Activated CD4-positive, alpha-beta T cell treated with anti-CD3 and anti-CD28 coated beads, Interleukin-2, amount 50 U/mL, for 4 hours (primary cell): ENCODE data around the gene JPT2.
"Not testable (repeated sequence)": the region's sequence is repeated elsewhere in the genome, so short reads cannot be mapped to it uniquely, and the experiment has no call there.

Experiments
- DNase-seq, 2 experiments: peaks; one replicate each; pipeline ENCODE4 v3.0.0-alpha.2; 2020

The JPT2 gene

DNA sequence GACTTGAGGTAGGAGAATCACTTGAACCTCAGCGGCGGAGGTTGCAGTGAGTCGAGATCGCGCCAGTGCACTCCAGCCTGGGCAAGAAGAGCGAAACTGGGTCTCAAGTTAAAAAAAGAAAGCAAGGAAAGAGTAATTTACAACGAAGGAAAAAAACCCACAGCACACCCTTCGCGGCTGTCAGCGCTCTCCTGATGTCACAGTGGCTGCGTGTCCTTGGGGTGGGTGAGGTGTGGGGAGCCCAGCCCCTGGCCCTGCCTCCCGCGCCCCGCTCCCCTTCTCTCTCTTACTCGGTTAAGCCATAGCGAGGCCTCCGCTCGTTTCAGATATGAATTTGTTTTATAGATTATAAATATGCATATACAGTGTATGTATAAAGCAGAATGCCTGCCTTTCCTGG, 740 bp upstream of the JPT2 start:
- no peak for DNase-seq

DNA sequence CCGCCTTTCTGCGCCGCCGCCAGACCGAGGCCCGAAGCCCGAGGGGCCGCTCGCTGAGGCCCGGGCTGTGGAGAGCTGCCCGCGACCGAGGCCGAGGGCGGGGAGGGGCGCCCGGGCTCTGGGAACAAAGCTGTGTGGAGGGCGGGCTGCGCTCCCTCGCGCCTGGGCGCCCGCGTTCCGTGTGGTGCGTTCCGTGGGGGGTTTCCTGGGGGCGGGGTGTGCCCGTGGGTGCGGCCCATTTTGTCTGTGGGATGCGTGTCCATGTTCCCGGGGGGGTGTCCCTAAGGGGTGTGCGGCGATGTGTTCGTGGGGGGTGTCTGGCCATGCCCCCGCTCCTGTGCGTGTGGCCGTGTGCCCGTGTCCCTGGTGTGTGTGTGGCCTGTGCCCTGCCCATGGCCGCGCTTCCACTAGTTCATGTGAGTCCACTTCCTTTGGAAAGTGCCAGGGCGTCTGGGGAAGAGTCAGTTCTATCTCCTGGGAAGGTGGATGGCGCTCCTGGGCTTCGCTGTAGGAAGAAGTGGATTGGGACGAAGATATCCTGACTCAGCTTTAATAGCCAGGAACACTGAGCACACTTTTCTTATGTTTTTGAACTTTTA, 520 bp downstream of the JPT2 start:
- DNase-seq: peak; percentile 49 to 50

DNA sequence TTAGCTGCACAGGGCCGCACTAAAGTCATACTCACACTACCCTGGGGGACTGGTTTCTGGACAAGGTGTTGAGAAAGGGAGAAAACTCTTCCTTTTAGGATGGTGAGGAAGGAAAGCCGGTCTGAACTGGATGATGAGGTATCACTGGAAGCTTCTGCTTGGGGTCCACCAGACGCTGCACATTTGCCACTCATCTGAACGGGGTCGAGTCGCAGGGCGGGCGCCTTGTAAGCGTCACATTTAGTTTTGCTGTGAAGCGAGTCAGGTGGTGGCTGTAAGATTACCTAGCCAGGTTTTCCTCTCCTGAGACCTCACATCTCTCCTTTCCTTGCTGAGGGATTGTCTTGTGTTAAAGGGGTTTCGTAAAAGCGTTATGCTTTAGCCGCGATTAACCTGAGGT, 2.3 kb downstream of the JPT2 start:
- DNase-seq: no peak

- DNase-seq: no peak
Measured at GRCh38 chr16:1681032-1681431, 3.0 kb downstream of the JPT2 start.

GRCh38 chr16:1687427-1688316, 9.6 kb downstream of the JPT2 start:
- DNase-seq: no peak

DNA sequence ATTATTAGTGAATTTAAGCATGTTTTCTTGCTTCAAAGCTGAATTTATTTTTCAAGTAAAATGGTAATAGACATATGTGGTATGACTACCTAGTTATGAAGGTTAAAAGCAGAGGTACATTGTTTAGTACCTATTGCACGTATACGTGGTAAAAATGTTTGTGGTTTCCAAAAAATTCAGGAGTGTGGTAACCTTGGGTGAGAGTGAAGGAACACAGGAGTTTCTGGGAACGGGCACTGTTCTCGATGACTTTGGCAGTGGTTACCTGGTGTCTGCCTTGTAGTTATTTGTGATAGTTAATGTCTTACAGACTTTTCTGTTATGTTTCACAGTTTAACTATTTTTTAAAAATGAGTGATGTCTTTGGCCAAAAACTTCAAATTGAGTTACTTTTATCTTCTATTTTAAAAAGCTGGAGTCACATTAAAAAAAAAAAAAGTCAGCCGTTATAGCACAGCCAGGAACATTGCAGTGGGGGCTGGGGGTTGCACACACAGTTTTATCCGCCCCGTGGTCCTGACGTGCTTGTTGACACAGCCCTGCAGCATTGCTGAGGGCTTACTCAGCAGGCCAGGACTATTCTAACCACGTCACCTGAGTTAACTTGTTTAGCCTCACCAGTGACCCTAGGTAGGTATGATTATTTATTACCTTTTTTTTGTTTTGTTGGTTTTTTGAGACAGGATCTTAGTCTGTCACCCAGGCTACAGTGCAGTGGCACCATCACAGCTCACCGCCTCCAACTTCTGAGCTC, 10.9 kb downstream of the JPT2 start:
- no peak for DNase-seq

GRCh38 chr16:1689853-1690252, 11.8 kb downstream of the JPT2 start:
- DNase-seq: no peak

- no peak for DNase-seq
Measured at GRCh38 chr16:1690810-1691209, 12.7 kb downstream of the JPT2 start.

DNA sequence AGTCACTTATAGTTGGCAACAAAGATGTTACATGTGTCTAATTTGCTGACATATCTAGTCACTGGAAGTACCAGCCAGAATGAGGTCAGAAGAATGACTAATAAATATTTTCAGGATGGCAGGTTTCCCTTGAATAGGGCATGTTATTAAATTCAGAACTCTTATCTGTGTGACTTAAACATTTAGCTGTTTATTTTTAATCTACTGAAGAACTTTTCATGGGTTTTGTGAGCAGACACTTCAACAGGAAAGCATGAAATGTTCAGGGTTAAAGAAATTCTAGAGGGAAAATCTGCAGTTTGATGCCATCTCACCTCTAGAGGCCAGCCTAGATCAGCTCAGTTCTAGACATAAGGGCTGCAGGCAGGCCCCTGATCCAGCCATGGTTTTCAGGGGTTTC, 13.2 kb downstream of the JPT2 start:
- no peak for DNase-seq

DNA sequence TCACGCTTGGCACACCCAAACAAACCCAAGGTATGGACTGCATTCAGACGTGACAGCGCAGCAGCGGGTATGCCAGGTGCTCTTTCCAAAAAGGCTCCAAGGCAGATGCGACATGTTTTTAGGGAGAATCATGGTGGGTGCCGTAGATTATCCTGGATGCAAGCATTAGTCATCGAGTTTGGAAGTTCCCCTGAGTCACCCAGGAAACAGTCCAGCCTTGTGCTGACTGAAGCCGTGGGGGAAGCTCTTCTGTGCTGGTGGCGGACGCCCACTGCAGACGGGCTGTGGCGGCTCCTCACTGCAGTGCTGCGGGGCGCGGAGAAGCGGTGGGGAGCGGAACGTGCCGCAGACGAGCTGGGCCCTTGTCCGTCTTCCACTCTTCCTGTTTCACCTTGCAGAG, 13.9 kb downstream of the JPT2 start:
- no peak for DNase-seq

DNA sequence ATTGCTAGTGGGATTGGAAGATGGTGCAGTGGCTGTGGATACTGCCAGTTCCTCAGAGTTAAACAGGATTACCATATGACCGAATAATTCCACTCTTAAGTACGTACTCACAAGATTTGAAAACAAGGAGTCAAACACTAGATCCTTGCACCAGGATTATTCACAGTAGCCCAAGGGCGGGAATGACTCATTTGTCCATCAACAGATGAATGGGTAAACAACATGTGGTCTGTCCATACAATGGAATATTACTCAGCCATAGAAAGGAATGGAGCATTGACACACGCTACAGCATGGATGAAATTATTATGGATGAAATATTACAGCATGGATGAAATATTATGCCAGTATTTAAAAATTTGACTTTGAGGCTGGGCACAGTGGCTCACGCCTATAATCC, 18.8 kb downstream of the JPT2 start:
- no peak for DNase-seq

DNA sequence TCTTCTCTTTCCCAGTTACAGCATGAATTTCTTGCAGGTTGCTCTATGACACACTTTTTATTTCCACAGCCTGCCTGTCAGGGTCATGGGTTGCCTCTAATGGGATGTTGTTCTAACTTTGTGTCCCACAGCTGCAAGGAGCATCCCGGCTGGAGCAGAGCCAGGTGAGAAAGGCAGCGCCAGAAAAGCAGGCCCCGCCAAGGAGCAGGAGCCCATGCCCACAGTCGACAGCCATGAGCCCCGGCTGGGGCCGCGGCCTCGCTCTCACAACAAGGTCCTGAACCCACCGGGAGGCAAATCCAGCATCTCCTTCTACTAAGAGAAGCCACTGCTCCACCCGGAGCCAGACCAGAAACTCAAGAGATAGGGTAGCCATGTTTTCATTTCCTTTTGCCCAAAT, 20.6 kb downstream of the JPT2 start:
- no peak for DNase-seq

- no peak for DNase-seq
Measured at GRCh38 chr16:1700246-1700645, 22.2 kb downstream of the JPT2 start.

- no peak for DNase-seq
Measured at GRCh38 chr16:1701216-1701878, 23.3 kb downstream of the JPT2 start.

DNA sequence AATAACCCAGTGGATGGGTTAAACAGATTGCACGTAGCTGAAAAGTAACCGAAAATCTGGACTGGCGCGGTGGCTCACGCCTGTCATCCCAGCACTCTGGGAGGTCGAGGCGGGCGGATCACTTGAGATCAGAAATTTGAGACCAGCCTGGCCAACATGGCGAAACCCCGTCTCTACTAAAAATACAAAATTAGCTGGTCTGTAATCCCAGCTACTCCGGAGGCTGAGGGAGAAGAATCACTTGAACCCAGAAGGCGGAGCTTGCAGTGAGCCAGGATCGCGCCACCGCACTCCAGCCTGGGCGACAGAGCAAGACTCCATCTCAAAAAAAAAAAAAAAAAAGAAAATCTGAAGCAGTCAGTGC, 27.2 kb downstream of the JPT2 start:
- not testable (repeated sequence) for DNase-seq

GRCh38 chr16:1705688-1706385, 27.8 kb downstream of the JPT2 start, which contains the start of gene MAPK8IP3:
Gene MAPK8IP3, plus strand, starts transcription at chr16:1706195. Its CDS starts 145 bp downstream, at chr16:1706340.
- peak; percentile 88 to 89 for DNase-seq

- peak; percentile 46 to 52 for DNase-seq
Measured at GRCh38 chr16:1706386-1707192, 28.5 kb downstream of the JPT2 start.

- no peak for DNase-seq
Measured at GRCh38 chr16:1707193-1707790, 29.2 kb downstream of the JPT2 start.

GRCh38 chr16:1708083-1708767, 30.1 kb downstream of the JPT2 start:
- no peak for DNase-seq

DNA sequence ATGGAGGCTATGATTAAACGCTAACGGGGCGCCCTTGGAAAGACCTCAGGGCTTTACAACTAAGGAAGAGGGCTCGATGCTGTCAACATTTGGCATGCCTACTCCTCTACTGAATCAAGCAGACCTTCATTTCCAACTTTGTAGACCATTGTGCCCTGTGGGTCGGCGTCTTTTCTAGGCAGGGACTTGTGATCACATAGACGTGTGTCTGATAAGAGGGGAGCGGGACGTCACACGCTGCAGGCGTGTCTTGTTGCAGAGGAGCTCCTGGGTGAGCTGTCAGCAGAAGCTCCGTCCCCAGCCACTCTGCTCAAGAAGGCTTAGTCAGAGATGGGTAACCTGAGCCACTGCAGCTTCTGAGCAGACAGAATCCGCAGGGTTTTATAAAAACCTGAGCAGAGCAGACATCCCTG, 30.7 kb downstream of the JPT2 start:
- DNase-seq: no peak

DNA sequence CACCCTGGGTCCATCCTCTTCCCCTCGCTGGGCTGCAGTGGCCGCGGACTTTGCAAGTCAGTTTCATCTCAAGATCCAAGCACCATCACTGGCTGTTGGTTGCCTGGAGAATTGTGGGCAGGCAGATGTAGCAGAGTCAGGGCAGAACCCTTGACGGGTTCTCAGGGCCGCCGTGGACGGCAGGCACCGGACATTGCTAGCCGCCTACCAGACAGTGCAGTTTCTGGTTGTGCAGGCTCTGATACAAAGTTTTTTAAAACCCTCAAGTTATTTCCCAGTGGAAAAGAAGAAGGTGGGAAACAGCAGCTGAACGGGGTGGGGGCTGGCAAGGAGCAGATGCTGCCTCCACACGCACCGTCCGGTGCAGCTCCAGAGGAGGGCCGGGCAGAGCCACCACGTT, 31.3 kb downstream of the JPT2 start:
- no peak for DNase-seq
